Right lobe of liver (tissue), 6 donors: Measurements from ENCODE around the gene SV2B. TPM values are rescaled to one million over a fixed set of nuclear protein-coding genes. Genes with fewer than 3 reads are reported as not detected.

ENCODE experiments used
- ATAC-seq, 4 donors: fragments of 200-7000 bp; cut with Tn5 transposase; one replicate each; pipeline ENCODE4 v1.9.1; 2020; ENCODE audit warnings: mild to moderate bottlenecking in 4 of 4, moderate library complexity in 4 of 4
- DNase-seq, 3 donors: peaks; one replicate each; pipeline ENCODE4 v3.0.0-alpha.2; 2020
- H3K27ac ChIP-seq, 3 donors: fragments of 200-600 bp; one replicate each; pipeline ENCODE4 v1.8.0; 2022
- H3K27me3 ChIP-seq, 2 donors: fragments of 200-600 bp; one replicate each; pipeline ENCODE4 v1.8.0; 2022
- H3K36me3 ChIP-seq, 4 donors: fragments of 200-600 bp; sonication (generic) in 1 of 4; one replicate each; pipeline versions ENCODE4 v1.5.1 to v1.8.0; 2017 to 2022; ENCODE audit warnings: control low read depth in 1 of 4
- H3K4me1 ChIP-seq, 4 donors: fragments of 200-600 bp; sonication (generic) in 1 of 4; one replicate each; pipeline versions ENCODE4 v1.5.1 to v1.8.0; 2017 to 2022; ENCODE audit warnings: control low read depth in 1 of 4
- H3K4me3 ChIP-seq, 3 donors: fragments of 200-600 bp; one replicate each; pipeline ENCODE4 v1.8.0; 2022
- H3K9me3 ChIP-seq, 4 donors: fragments of 200-600 bp; sonication (generic) in 1 of 4; one replicate each; pipeline versions ENCODE4 v1.5.1 to v1.8.0; 2017 to 2022; ENCODE audit warnings: control low read depth in 1 of 4
- CTCF ChIP-seq, 4 donors: fragments of 200-600 bp in 3 of 4; fragments of 450-650 bp in 1 of 4; IDR thresholded peaks; one replicate each; pipeline versions ENCODE4 v1.5.1 to v1.8.0; 2016 to 2022; ENCODE audit warnings: antibody characterized with exemption in 4 of 4, mild to moderate bottlenecking in 2 of 4
- POLR2A ChIP-seq: fragments of 450-650 bp; IDR thresholded peaks from one replicate; pipeline ENCODE4 v1.6.1; 2017; ENCODE audit warnings: antibody characterized with exemption, mild to moderate bottlenecking
- WGBS: methylation state at CpG from one replicate; pipeline ENCODE4 v1.1.6; 2018; ENCODE audit warnings: low coverage, low lambda C conversion rate; ENCODE audit not compliant: insufficient coverage; ENCODE audit errors: missing lambda C conversion rate; 5-methylcytosine and 5-hydroxymethylcytosine counted together
- intact Hi-C, 2 donors: fragments of 100-400 bp; cut with DNase I; formaldehyde crosslinking; loops; one replicate each; pipeline versions ENCODE4 v1.11.2 to v1.14.1; 2022
- total RNA-seq, 6 experiments: library from RNA; depleted of rRNA in 2 of 6; stranded (reverse); fragments of >200 nt in 2 of 6; fragmentation: NEBNext Ultra II Directional in 3 of 6; extraction: Animal tissue kit (Norgen Biotek cat#: 25700) in 3 of 6; gene quantifications; one replicate each; pipeline versions ENCODE4 v1.1.0 to v1.2.4, GENCODE V29; 2016 to 2023
- donor health status: DM: no; HTN: yes; CAD: no.
- donor health status: DM: no; HTN: no; CAD: no.
- donor health status: DM: no; HTN: no; CAD: no.
- donor health status: DM: no; HTN: yes; CAD: no.
- donor health status: DM: no; HTN: yes; CAD: no.

Gene SV2B
- total RNA-seq, 6 experiments from 2014 or later: 0.06 to 0.81 (median 0.18) TPM; not detected in 1

GRCh38 chr15:91182101-91182500, 82.0 kb downstream of the SV2B start:
- DNase-seq: no peak
- ATAC-seq: no peak
- no peaks in the 10 kb centered on the region for H3K27me3 ChIP-seq
- 45% methylated on average over 3 of the region's 3 CpGs for WGBS
- no peak overlapping the region for H3K4me3 ChIP-seq
- H3K36me3 ChIP-seq: no peaks in the 10 kb centered on the region
- intact Hi-C loops: no loop called here
- H3K4me1 ChIP-seq: no peaks in the 10 kb centered on the region
- H3K9me3 ChIP-seq: no peaks in the 10 kb centered on the region
- no peak overlapping the region for H3K27ac ChIP-seq
- TF ChIP-seq POLR2A: no peak
- no peak for TF ChIP-seq CTCF (IDR thresholded peaks at IDR 0.05)

GRCh38 chr15:91183596-91183995, 83.5 kb downstream of the SV2B start:
- TF ChIP-seq POLR2A (no peak), CTCF (IDR thresholded peaks at IDR 0.05) (no peak)
- no peaks in the 10 kb centered on the region for H3K4me1 ChIP-seq
- no peak overlapping the region for H3K4me3 ChIP-seq
- no peaks in the 10 kb centered on the region for H3K36me3 ChIP-seq
- H3K9me3 ChIP-seq: no peaks in the 10 kb centered on the region
- ATAC-seq (no peak), DNase-seq (no peak)
- no peaks in the 10 kb centered on the region for H3K27me3 ChIP-seq
- no peak overlapping the region for H3K27ac ChIP-seq
- intact Hi-C loops: no loop called here
- WGBS: 29% methylated on average over 6 of the region's 6 CpGs

- H3K9me3 ChIP-seq: no peaks in the 10 kb centered on the region
- no peaks in the 10 kb centered on the region for H3K36me3 ChIP-seq
- H3K4me3 ChIP-seq: no peak overlapping the region
- H3K27me3 ChIP-seq: no peaks in the 10 kb centered on the region
- 63% methylated on average over 2 of the region's 2 CpGs for WGBS
- TF ChIP-seq POLR2A: no peak
- no peak for TF ChIP-seq CTCF (IDR thresholded peaks at IDR 0.05)
- no peak overlapping the region for H3K27ac ChIP-seq
- no peaks in the 10 kb centered on the region for H3K4me1 ChIP-seq
- DNase-seq (no peak), ATAC-seq (no peak)
- intact Hi-C loops: no loop called here
Observed at GRCh38 chr15:91184441-91184840, 84.4 kb downstream of the SV2B start.

- H3K27me3 ChIP-seq: no peaks in the 10 kb centered on the region
- H3K4me1 ChIP-seq: no peaks in the 10 kb centered on the region
- no peak overlapping the region for H3K27ac ChIP-seq
- H3K4me3 ChIP-seq: no peak overlapping the region
- no peaks in the 10 kb centered on the region for H3K36me3 ChIP-seq
- TF ChIP-seq POLR2A (no peak), CTCF (IDR thresholded peaks at IDR 0.05) (no peak)
- ATAC-seq (peak in 3 of 4 donors; percentile 33 to 67 (median 43)), DNase-seq (no peak)
- H3K9me3 ChIP-seq: no peaks in the 10 kb centered on the region
- intact Hi-C loops: no loop called here
- WGBS: 30% methylated on average over 6 of the region's 6 CpGs
Observed at GRCh38 chr15:91186904-91187656, 87.0 kb downstream of the SV2B start.
